Stimulated activated CD8-positive, alpha-beta memory T cell treated with anti-CD3 and anti-CD28 coated beads, Interleukin-12 subunit alpha, Interleukin-12 subunit beta, amount 100 ng/mL, for 24 hours (primary cell): Measurements from ENCODE around the gene EMX1.

Experiments
- DNase-seq: peaks from one replicate; pipeline ENCODE4 v3.0.0-alpha.2; 2020; ENCODE audit errors: extremely low read depth

The EMX1 gene

GRCh38 chr2:72917138-72917876 is at the start of gene EMX1:
EMX1 (plus strand) TSS chr2:72917519; CDS start chr2:72917853, 334 bp downstream.
- DNase-seq = no peak

GRCh38 chr2:72871060-72871459 is 46.3 kb upstream of the EMX1 start:
- no peak for DNase-seq

- DNase-seq = no peak
These were observed 45.4 kb upstream of the EMX1 start for GRCh38 chr2:72871880-72872279.

GRCh38 chr2:72883356-72883962 is 33.9 kb upstream of the EMX1 start:
- DNase-seq = no peak

GRCh38 chr2:72886505-72887031 is 30.8 kb upstream of the EMX1 start:
- no peak for DNase-seq

GRCh38 chr2:72887032-72887739 is 30.1 kb upstream of the EMX1 start, which contains the start of gene SPR:
SPR (plus strand) TSS chr2:72887408; CDS start chr2:72887433, 25 bp downstream.
- no peak for DNase-seq

GRCh38 chr2:72887740-72888437 is 29.4 kb upstream of the EMX1 start:
- no peak for DNase-seq

GRCh38 chr2:72888438-72889202 is 28.7 kb upstream of the EMX1 start:
- DNase-seq = no peak

- no peak for DNase-seq
These were observed 27.3 kb upstream of the EMX1 start for GRCh38 chr2:72889991-72890390.

- no peak for DNase-seq
These were observed 26.1 kb upstream of the EMX1 start for GRCh38 chr2:72891091-72891818.

GRCh38 chr2:72892506-72893173 is 24.7 kb upstream of the EMX1 start:
- no peak for DNase-seq

- DNase-seq = no peak
These were observed 23.6 kb upstream of the EMX1 start for GRCh38 chr2:72893594-72894319.

- no peak for DNase-seq
These were observed 22.8 kb upstream of the EMX1 start for GRCh38 chr2:72894514-72894913.

GRCh38 chr2:72895154-72895553 is 22.2 kb upstream of the EMX1 start:
- no peak for DNase-seq

- DNase-seq = no peak
These were observed 21.5 kb upstream of the EMX1 start for GRCh38 chr2:72895759-72896281.

GRCh38 chr2:72896446-72896845 is 20.9 kb upstream of the EMX1 start:
- no peak for DNase-seq

- DNase-seq = no peak
These were observed 19.3 kb upstream of the EMX1 start for GRCh38 chr2:72897785-72898584.

GRCh38 chr2:72898585-72898906 is 18.8 kb upstream of the EMX1 start:
- no peak for DNase-seq
